MM.1S (cell line): ENCODE measurements around the gene DBNDD1.
A peak's percentile ranks its signal among the peaks of the same experiment; 100 is the strongest.
"Not testable (repeated sequence)": the region's sequence is repeated elsewhere in the genome, so short reads cannot be mapped to it uniquely, and the experiment has no call there.

Experiments
- DNase-seq: peaks from one replicate; pipeline ENCODE4 v3.0.0-alpha.2; 2015
- H2AFZ ChIP-seq: fragments of 300-600 bp; sonication (generic); 2 replicates; pipeline ENCODE4 v1.6.0; 2016; ENCODE audit warnings: antibody characterized with exemption, low read length
- H3F3A ChIP-seq: fragments of 300-600 bp; sonication (generic); 2 replicates; pipeline ENCODE4 v1.6.1; 2016; ENCODE audit warnings: mild to moderate bottlenecking, antibody characterized with exemption, low read length, moderate library complexity, mixed read lengths; ENCODE audit not compliant: insufficient read depth
- H3K27ac ChIP-seq: fragments of 300-600 bp; sonication (generic); 2 replicates; pipeline ENCODE4 v1.5.1; 2016; ENCODE audit warnings: mild to moderate bottlenecking, low read length
- H3K27me3 ChIP-seq: fragments of 300-600 bp; sonication (generic); replicated peaks from 2 replicates; pipeline ENCODE4 v1.6.0; 2016; ENCODE audit warnings: low read length; ENCODE audit not compliant: insufficient read depth
- H3K36me3 ChIP-seq: fragments of 300-600 bp; sonication (generic); replicated peaks from 2 replicates; pipeline ENCODE4 v1.6.1; 2016; ENCODE audit warnings: mild to moderate bottlenecking, low read length, mixed read lengths; ENCODE audit not compliant: insufficient read depth
- H3K4me1 ChIP-seq: fragments of 300-600 bp; sonication (generic); 2 replicates; pipeline ENCODE4 v1.6.1; 2016; ENCODE audit warnings: low read length, mixed read lengths
- H3K4me2 ChIP-seq: fragments of 300-600 bp; sonication (generic); 2 replicates; pipeline ENCODE4 v1.6.0; 2016; ENCODE audit warnings: low read depth, low read length
- H3K4me3 ChIP-seq: fragments of 300-600 bp; sonication (generic); 2 replicates; pipeline ENCODE4 v1.5.1; 2016; ENCODE audit warnings: low read length, mixed read lengths
- H3K79me2 ChIP-seq: fragments of 300-600 bp; sonication (generic); 2 replicates; pipeline ENCODE4 v1.6.1; 2016; ENCODE audit warnings: mixed run types, low read length, mixed read lengths
- H3K9ac ChIP-seq: fragments of 300-600 bp; sonication (generic); 2 replicates; pipeline ENCODE4 v1.6.1; 2016; ENCODE audit warnings: low read length, mixed read lengths
- H3K9me2 ChIP-seq: fragments of 300-600 bp; sonication (generic); replicated peaks from 2 replicates; pipeline ENCODE4 v1.6.1; 2016; ENCODE audit warnings: mild to moderate bottlenecking, low read length, mixed read lengths; ENCODE audit not compliant: insufficient read depth
- H3K9me3 ChIP-seq: fragments of 300-600 bp; sonication (generic); replicated peaks from 2 replicates; pipeline ENCODE4 v1.6.1; 2016; ENCODE audit warnings: mild to moderate bottlenecking, low read length, mixed read lengths; ENCODE audit not compliant: insufficient read depth
- H4K20me1 ChIP-seq: fragments of 300-600 bp; sonication (generic); 2 replicates; pipeline ENCODE4 v1.6.1; 2016; ENCODE audit warnings: mild to moderate bottlenecking, low read length, moderate library complexity, mixed read lengths; ENCODE audit not compliant: insufficient read depth
- CTCF ChIP-seq: fragments of 300-600 bp; sonication (generic); IDR thresholded peaks from 2 replicates; pipeline ENCODE4 v1.5.1; 2016; ENCODE audit warnings: antibody characterized with exemption, low read length, mixed read lengths
- EZH2 ChIP-seq: fragments of 300-600 bp; sonication (generic); optimal IDR thresholded peaks from 2 replicates; pipeline ENCODE3; 2017; ENCODE audit warnings: low read depth, mild to moderate bottlenecking, antibody characterized with exemption, low read length, mixed read lengths
- EZH2phosphoT487 ChIP-seq: fragments of 300-600 bp; sonication (generic); IDR thresholded peaks from 2 replicates; pipeline ENCODE4 v1.6.1; 2018; ENCODE audit warnings: antibody characterized with exemption, low read length

Gene DBNDD1

DNA sequence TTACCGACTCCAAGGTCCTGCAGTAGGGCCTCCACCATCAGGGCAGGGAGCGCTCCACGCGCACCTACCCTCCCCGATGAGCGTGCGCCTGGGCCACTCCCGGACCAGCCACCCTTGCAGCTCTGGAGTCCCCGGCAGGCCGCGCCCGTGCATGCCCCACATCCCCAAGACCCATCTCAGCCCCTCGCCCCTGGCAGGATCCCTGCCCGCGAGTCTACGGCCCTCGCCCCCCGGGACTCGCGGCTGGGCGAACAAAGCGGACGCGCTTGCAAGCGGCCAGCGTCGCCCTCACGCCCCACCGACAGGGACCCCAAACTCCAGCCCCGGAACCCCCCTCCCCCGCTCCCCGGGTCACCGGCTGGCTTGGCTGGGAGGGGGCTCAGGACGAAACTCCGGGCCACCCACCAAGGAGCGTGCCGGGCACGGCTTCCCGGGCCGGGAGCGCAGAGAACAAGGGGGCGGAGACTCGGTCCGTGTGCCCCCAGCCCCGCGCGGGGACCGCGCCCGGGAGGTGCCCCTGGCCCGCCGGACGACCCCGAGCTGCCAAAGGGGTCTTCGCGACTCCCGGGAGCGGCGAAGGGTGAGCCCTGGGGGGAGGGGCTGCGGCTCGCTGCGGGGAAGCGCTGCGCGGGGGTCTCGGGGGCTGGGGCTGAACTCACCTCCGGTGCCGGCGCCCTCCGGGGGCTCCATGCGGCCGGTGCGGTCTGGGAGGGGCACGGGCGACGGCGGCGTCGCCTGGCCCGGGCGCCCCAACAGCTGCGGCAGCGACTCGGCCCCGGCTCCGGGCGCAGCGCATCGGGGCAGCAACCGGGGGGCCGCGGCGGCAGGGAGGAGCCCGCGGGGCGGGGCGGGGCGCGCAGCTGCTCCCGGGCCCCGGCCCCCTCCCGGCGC lies at the start of gene DBNDD1:
Gene DBNDD1, minus strand, starts transcription at position 805 of the 891 bp plus-strand sequence. Its CDS starts 115 bp downstream, at position 690.
- no peak within 1 kb of the TSS for H3K27ac ChIP-seq
- peak within 1 kb of the TSS; percentile 48; the same call in 1 of the 2 replicates for H3K4me3 ChIP-seq
- H3F3A ChIP-seq: no peaks in the 10 kb centered on the region
- peak within 1 kb of the TSS; percentile 59; the same call in 1 of the 2 replicates for H3K9ac ChIP-seq
- no peaks in the 10 kb centered on the region for H4K20me1 ChIP-seq
- H3K9me3 ChIP-seq: no peaks in the 10 kb centered on the region
- DNase-seq: no peak
- H2AFZ ChIP-seq: peak within 1 kb of the TSS; percentile 19; the same call in 1 of the 2 replicates
- H3K79me2 ChIP-seq: no peaks in the 10 kb centered on the region
- H3K36me3 ChIP-seq: no peaks in the 10 kb centered on the region
- H3K27me3 ChIP-seq: no peaks in the 10 kb centered on the region
- H3K4me1 ChIP-seq: 0 out of 2 replicates have a peak, but pooled peaks cover 5% of the 10 kb centered on the region
- no peak for TF ChIP-seq CTCF
- no peak for TF ChIP-seq EZH2phosphoT487
- no peak for TF ChIP-seq EZH2
- peak within 1 kb of the TSS; percentile 41; the same call in 1 of the 2 replicates for H3K4me2 ChIP-seq
- no peaks in the 10 kb centered on the region for H3K9me2 ChIP-seq

GRCh38 chr16:90061437-90061836 lies 42.2 kb upstream of the DBNDD1 start:
- TF ChIP-seq EZH2 (no peak), EZH2phosphoT487 (no peak), CTCF (no peak)
- no peak for DNase-seq

DNA sequence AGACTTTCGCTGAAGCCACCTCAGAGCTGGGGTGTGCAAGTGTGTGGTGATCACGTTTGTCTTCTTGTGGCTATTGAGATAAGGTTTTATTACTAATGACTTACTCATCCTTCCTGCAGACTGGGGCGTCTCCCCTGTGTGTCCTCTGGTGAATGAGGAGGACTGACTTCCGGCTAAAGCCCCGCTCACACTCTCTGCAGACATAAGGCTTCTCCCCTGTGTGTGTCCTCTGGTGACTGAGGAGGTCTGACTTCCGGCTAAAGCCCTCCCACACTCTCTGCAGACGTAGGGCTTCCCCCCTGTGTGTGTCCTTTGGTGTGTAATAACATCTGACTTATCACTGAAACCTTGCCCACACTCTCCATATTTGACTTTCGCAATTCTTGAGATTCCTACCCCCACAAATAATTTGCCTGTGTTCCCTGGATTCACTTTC lies 38.5 kb upstream of the DBNDD1 start:
- no peak overlapping the region for H2AFZ ChIP-seq
- no peaks in the 10 kb centered on the region for H3K4me1 ChIP-seq
- H3K27ac ChIP-seq: no peak overlapping the region
- H3K4me2 ChIP-seq: no peak overlapping the region
- no peaks in the 10 kb centered on the region for H3K36me3 ChIP-seq
- H3F3A ChIP-seq: no peaks in the 10 kb centered on the region
- H4K20me1 ChIP-seq: no peaks in the 10 kb centered on the region
- no peaks in the 10 kb centered on the region for H3K9me3 ChIP-seq
- no peak overlapping the region for H3K4me3 ChIP-seq
- DNase-seq: no peak
- TF ChIP-seq EZH2phosphoT487: no peak
- no peaks in the 10 kb centered on the region for H3K79me2 ChIP-seq
- no peaks in the 10 kb centered on the region for H3K9me2 ChIP-seq
- no peak overlapping the region for H3K9ac ChIP-seq
- H3K27me3 ChIP-seq: no peaks in the 10 kb centered on the region

More at GRCh38 chr16:90061437-90061836, 42.2 kb upstream of the DBNDD1 start:
- no peak overlapping the region for H3K9ac ChIP-seq
- H3K4me2 ChIP-seq: no peak overlapping the region
- H3F3A ChIP-seq: no peaks in the 10 kb centered on the region
- no peak overlapping the region for H3K4me3 ChIP-seq
- no peaks in the 10 kb centered on the region for H3K27me3 ChIP-seq
- H3K9me3 ChIP-seq: no peaks in the 10 kb centered on the region
- H3K9me2 ChIP-seq: no peaks in the 10 kb centered on the region
- H3K36me3 ChIP-seq: no peaks in the 10 kb centered on the region
- no peaks in the 10 kb centered on the region for H3K4me1 ChIP-seq
- H4K20me1 ChIP-seq: no peaks in the 10 kb centered on the region
- H3K79me2 ChIP-seq: no peaks in the 10 kb centered on the region
- no peak overlapping the region for H3K27ac ChIP-seq
- H2AFZ ChIP-seq: no peak overlapping the region

DNA sequence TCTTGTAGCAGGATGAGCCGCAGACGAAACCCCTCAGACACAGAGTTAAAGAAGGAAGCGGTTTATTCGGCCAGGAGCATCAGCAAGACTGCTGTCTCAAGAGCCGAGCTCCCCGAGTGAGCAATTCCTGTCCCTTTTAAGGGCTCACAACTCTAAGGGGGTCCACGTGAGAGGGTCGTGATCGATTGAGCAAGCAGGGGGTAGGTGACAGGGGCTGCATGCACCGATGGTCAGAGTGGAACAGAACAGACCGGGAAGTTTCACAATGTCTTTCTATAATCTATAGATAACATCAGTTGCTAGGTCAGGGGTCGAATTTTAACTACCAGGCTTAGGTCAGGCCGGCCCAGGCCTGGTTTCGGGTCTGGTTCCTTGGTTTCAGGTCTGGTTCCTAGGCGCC lies 37.3 kb upstream of the DBNDD1 start:
- not testable (repeated sequence) for DNase-seq, H3F3A ChIP-seq, H3K27me3 ChIP-seq, H3K36me3 ChIP-seq, H3K4me3 ChIP-seq, H3K9ac ChIP-seq, H3K9me2 ChIP-seq, H3K4me2 ChIP-seq, H3K4me1 ChIP-seq, H3K9me3 ChIP-seq, H3K27ac ChIP-seq, H3K79me2 ChIP-seq, H4K20me1 ChIP-seq, H2AFZ ChIP-seq
